ENCODE results near the gene KPNA3.
A peak's percentile ranks its signal among the peaks of the same experiment; 100 is the strongest.

KPNA3 gene

GRCh38 chr13:49693191-49693733 lies 99.2 kb downstream of the KPNA3 start:
- no peak overlapping the region for H3K27ac ChIP-seq (ENCODE audit: low read depth, low read length)
- TF ChIP-seq CTCF (IDR thresholded peaks at IDR 0.05; ENCODE audit: low read depth, low read length, poor library complexity, severe bottlenecking) (no peak), EZH2phosphoT487 (IDR thresholded peaks at IDR 0.05; ENCODE audit: borderline replicate concordance, low read length) (no peak)
- H3K79me2 ChIP-seq (ENCODE audit: control insufficient read depth, low read length), result peaks cover 25% of the 10 kb centered on the region
- H3K36me3 ChIP-seq (ENCODE audit: control insufficient read depth, low read length), result peaks cover 12% of the 10 kb centered on the region
- no peaks in the 10 kb centered on the region for H3K9me2 ChIP-seq (replicated peaks; ENCODE audit: control insufficient read depth, low read length)
- H3K4me2 ChIP-seq (ENCODE audit: low read length), result no peak overlapping the region
- peaks cover 7% of the 10 kb centered on the region for H3F3A ChIP-seq (ENCODE audit: control insufficient read depth, insufficient read depth)
- H3K9me3 ChIP-seq (ENCODE audit: control insufficient read depth, insufficient read depth, low read length), result no peaks in the 10 kb centered on the region
- 0 out of 2 replicates have a peak, but pooled peaks cover 3% of the 10 kb centered on the region for H4K20me1 ChIP-seq (ENCODE audit: control insufficient read depth, insufficient read depth, low read depth, low read length)
- peaks cover 21% of the 10 kb centered on the region for H3K4me1 ChIP-seq (ENCODE audit: control insufficient read depth, low read length)
- no peaks in the 10 kb centered on the region for H3K27me3 ChIP-seq (ENCODE audit: control insufficient read depth, low read length)
- H3K4me3 ChIP-seq (ENCODE audit: low read length), result no peak overlapping the region

GRCh38 chr13:49690995-49691784 lies 101.3 kb downstream of the KPNA3 start, which contains the start of gene EBPL:
EBPL (minus strand) TSS chr13:49691486; CDS start chr13:49691424, 62 bp downstream.
- H4K20me1 ChIP-seq (ENCODE audit: control insufficient read depth, insufficient read depth, low read depth, low read length), result 0 out of 2 replicates have a peak, but pooled peaks cover 3% of the 10 kb centered on the region
- no peaks in the 10 kb centered on the region for H3K27me3 ChIP-seq (ENCODE audit: control insufficient read depth, low read length)
- peaks cover 22% of the 10 kb centered on the region for H3K36me3 ChIP-seq (ENCODE audit: control insufficient read depth, low read length)
- H3K9me2 ChIP-seq (replicated peaks; ENCODE audit: control insufficient read depth, low read length), result no peaks in the 10 kb centered on the region
- no peaks in the 10 kb centered on the region for H3K9me3 ChIP-seq (ENCODE audit: control insufficient read depth, insufficient read depth, low read length)
- peak within 1 kb of the TSS; percentile 84 for H3K4me2 ChIP-seq (ENCODE audit: low read length)
- no peak for TF ChIP-seq EZH2phosphoT487 (IDR thresholded peaks at IDR 0.05; ENCODE audit: borderline replicate concordance, low read length)
- TF ChIP-seq CTCF (IDR thresholded peaks at IDR 0.05; ENCODE audit: low read depth, low read length, poor library complexity, severe bottlenecking), result no peak
- peaks cover 20% of the 10 kb centered on the region for H3K4me1 ChIP-seq (ENCODE audit: control insufficient read depth, low read length)
- H3K27ac ChIP-seq (ENCODE audit: low read depth, low read length), result peak within 1 kb of the TSS; percentile 27
- H3K4me3 ChIP-seq (ENCODE audit: low read length), result peak within 1 kb of the TSS; percentile 84
- peaks cover 42% of the 10 kb centered on the region for H3K79me2 ChIP-seq (ENCODE audit: control insufficient read depth, low read length)
- peaks cover 7% of the 10 kb centered on the region for H3F3A ChIP-seq (ENCODE audit: control insufficient read depth, insufficient read depth)

DNA sequence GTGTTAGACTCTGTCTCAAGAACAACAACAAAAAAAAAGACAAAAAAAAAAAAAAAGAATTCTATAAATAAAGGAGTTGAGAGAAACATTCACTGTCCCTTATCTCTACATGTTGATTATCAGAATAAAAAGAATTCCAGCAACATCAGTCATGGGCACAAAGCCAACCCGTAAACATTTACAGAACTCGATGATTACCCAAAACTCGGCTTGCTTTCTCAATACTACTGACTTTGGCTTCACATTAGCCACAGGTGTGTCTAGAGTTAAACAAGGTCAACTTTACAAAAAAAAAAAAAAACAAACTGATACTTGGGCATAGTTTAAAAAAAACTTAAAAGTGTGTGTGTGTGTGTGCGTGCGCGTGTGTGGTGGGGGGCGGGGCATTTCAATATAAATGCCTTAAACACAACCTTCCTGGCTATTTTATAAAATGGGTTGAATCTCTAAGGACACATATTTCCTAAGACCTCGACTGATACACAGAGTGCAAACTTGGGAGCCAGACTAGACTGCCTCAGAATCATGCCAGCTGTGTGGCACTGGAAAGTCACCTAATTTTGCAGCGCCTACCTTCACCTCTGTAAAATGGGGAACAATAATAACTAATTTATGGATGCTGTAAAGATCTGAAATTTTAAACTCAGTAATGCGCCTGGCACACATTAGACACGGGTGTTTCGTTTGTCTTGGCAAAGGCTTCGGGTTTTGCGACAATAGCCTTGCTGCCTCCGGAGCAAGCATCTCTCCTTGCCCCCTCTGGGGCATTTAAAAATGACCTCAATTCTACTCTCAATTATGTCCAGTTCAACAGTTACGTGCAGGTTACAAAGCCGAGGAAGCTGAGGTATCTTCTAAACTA lies 102.1 kb downstream of the KPNA3 start:
- H3K4me3 ChIP-seq (ENCODE audit: low read length), result peak overlapping the region; percentile 84
- 0 out of 2 replicates have a peak, but pooled peaks cover 3% of the 10 kb centered on the region for H4K20me1 ChIP-seq (ENCODE audit: control insufficient read depth, insufficient read depth, low read depth, low read length)
- peaks cover 26% of the 10 kb centered on the region for H3K4me1 ChIP-seq (ENCODE audit: control insufficient read depth, low read length)
- H3K9me3 ChIP-seq (ENCODE audit: control insufficient read depth, insufficient read depth, low read length), result no peaks in the 10 kb centered on the region
- TF ChIP-seq CTCF (IDR thresholded peaks at IDR 0.05; ENCODE audit: low read depth, low read length, poor library complexity, severe bottlenecking) (no peak), EZH2phosphoT487 (IDR thresholded peaks at IDR 0.05; ENCODE audit: borderline replicate concordance, low read length) (no peak)
- peak overlapping the region; percentile 27 for H3K27ac ChIP-seq (ENCODE audit: low read depth, low read length)
- peaks cover 46% of the 10 kb centered on the region for H3K79me2 ChIP-seq (ENCODE audit: control insufficient read depth, low read length)
- H3K4me2 ChIP-seq (ENCODE audit: low read length), result peak overlapping the region; percentile 84
- H3F3A ChIP-seq (ENCODE audit: control insufficient read depth, insufficient read depth), result peaks cover 7% of the 10 kb centered on the region
- H3K36me3 ChIP-seq (ENCODE audit: control insufficient read depth, low read length), result peaks cover 27% of the 10 kb centered on the region
- no peaks in the 10 kb centered on the region for H3K9me2 ChIP-seq (replicated peaks; ENCODE audit: control insufficient read depth, low read length)
- H3K27me3 ChIP-seq (ENCODE audit: control insufficient read depth, low read length), result no peaks in the 10 kb centered on the region
